Activated naive CD4-positive, alpha-beta T cell treated with anti-CD3 and anti-CD28 coated beads, Interleukin-2, amount 10 ng/mL, durations not matched to agents 7 days and 5 days (primary cell): ENCODE measurements around the gene ACE2.

Source experiments
- CTCF ChIA-PET: fragments of 350-600 bp; sonication (Branson Sonifier 250); formaldehyde crosslinking; loops from one replicate; lab custom pipeline; 2021; ENCODE audit warnings: antibody characterized with exemption; lab: Charles Lee
- DNase-seq: peaks from one replicate; pipeline ENCODE4 v3.0.0-alpha.2; 2020
- H3K27ac Mint-ChIP-seq: one replicate; pipeline ENCODE4 v1.8.0; 2021; ENCODE audit warnings: mild to moderate bottlenecking, moderate library complexity, mixed read lengths
- H3K27me3 Mint-ChIP-seq: one replicate; pipeline ENCODE4 v1.8.0; 2021; ENCODE audit warnings: mild to moderate bottlenecking, mixed read lengths
- H3K36me3 Mint-ChIP-seq: one replicate; pipeline ENCODE4 v1.8.0; 2021; ENCODE audit warnings: mixed read lengths
- H3K4me1 Mint-ChIP-seq: one replicate; pipeline ENCODE4 v1.8.0; 2021; ENCODE audit warnings: mixed read lengths
- H3K4me3 Mint-ChIP-seq: one replicate; pipeline ENCODE4 v1.8.0; 2021; ENCODE audit warnings: mild to moderate bottlenecking, moderate library complexity, mixed read lengths
- H3K9me3 Mint-ChIP-seq: one replicate; pipeline ENCODE4 v1.8.0; 2021; ENCODE audit warnings: mixed read lengths

Gene ACE2

GRCh38 chrX:15602761-15603160 lies 2.0 kb upstream of the ACE2 start:
- Mint-ChIP-seq H3K4me1 (no peaks in the 10 kb centered on the region), H3K4me3 (no peak overlapping the region), H3K27ac (no peak overlapping the region), H3K9me3 (no peaks in the 10 kb centered on the region), H3K36me3 (no peaks in the 10 kb centered on the region), H3K27me3 (peaks cover 4% of the 10 kb centered on the region)
- no peak for DNase-seq
- CTCF ChIA-PET = no interaction called here

- no peak for DNase-seq
- Mint-ChIP-seq H3K27me3 (peaks cover 4% of the 10 kb centered on the region), H3K4me1 (no peaks in the 10 kb centered on the region), H3K36me3 (no peaks in the 10 kb centered on the region), H3K4me3 (no peak overlapping the region), H3K9me3 (no peaks in the 10 kb centered on the region), H3K27ac (no peak overlapping the region)
- CTCF ChIA-PET = no interaction called here
These were observed 1.2 kb upstream of the ACE2 start for GRCh38 chrX:15601932-15602331.

- Mint-ChIP-seq H3K27ac (no peak overlapping the region), H3K36me3 (no peaks in the 10 kb centered on the region), H3K4me1 (no peaks in the 10 kb centered on the region), H3K4me3 (no peak overlapping the region), H3K27me3 (no peaks in the 10 kb centered on the region), H3K9me3 (no peaks in the 10 kb centered on the region)
- CTCF ChIA-PET = no interaction called here
- no peak for DNase-seq
These were observed 711 bp downstream of the ACE2 start for GRCh38 chrX:15600049-15600448.

- Mint-ChIP-seq H3K27me3 (no peaks in the 10 kb centered on the region), H3K27ac (no peak overlapping the region), H3K4me3 (no peak overlapping the region)
These were observed 1.3 kb downstream of the ACE2 start for GRCh38 chrX:15599461-15599860.

GRCh38 chrX:15598026-15598425 lies 2.7 kb downstream of the ACE2 start:
- no peak for DNase-seq
- H3K27me3 Mint-ChIP-seq = peaks cover 6% of the 10 kb centered on the region
- H3K4me3 Mint-ChIP-seq = no peak overlapping the region
- no peaks in the 10 kb centered on the region for H3K4me1 Mint-ChIP-seq
- CTCF ChIA-PET = no interaction called here
- H3K27ac Mint-ChIP-seq = no peak overlapping the region
- no peaks in the 10 kb centered on the region for H3K36me3 Mint-ChIP-seq
- H3K9me3 Mint-ChIP-seq = no peaks in the 10 kb centered on the region

More at GRCh38 chrX:15599461-15599860, 1.3 kb downstream of the ACE2 start:
- no peaks in the 10 kb centered on the region for H3K4me1 Mint-ChIP-seq
- H3K9me3 Mint-ChIP-seq = no peaks in the 10 kb centered on the region
- DNase-seq = no peak
- CTCF ChIA-PET = no interaction called here
- no peaks in the 10 kb centered on the region for H3K36me3 Mint-ChIP-seq

- no peak for DNase-seq
- Mint-ChIP-seq H3K36me3 (no peaks in the 10 kb centered on the region), H3K27ac (no peak overlapping the region), H3K4me1 (no peaks in the 10 kb centered on the region), H3K9me3 (no peaks in the 10 kb centered on the region), H3K4me3 (no peak overlapping the region), H3K27me3 (peaks cover 9% of the 10 kb centered on the region)
- CTCF ChIA-PET = no interaction called here
These were observed 6.4 kb downstream of the ACE2 start for GRCh38 chrX:15594371-15594770.

GRCh38 chrX:15579778-15580747 lies 20.7 kb downstream of the ACE2 start:
- Mint-ChIP-seq H3K9me3 (no peaks in the 10 kb centered on the region), H3K27ac (no peak overlapping the region), H3K4me3 (no peak overlapping the region), H3K27me3 (peaks cover 3% of the 10 kb centered on the region), H3K36me3 (no peaks in the 10 kb centered on the region), H3K4me1 (no peaks in the 10 kb centered on the region)
- no peak for DNase-seq
- CTCF ChIA-PET = no interaction called here

- no peaks in the 10 kb centered on the region for H3K4me1 Mint-ChIP-seq
- no peak overlapping the region for H3K27ac Mint-ChIP-seq
- CTCF ChIA-PET = no interaction called here
- no peak for DNase-seq
- no peaks in the 10 kb centered on the region for H3K36me3 Mint-ChIP-seq
- no peaks in the 10 kb centered on the region for H3K9me3 Mint-ChIP-seq
- peaks cover 3% of the 10 kb centered on the region for H3K27me3 Mint-ChIP-seq
- no peak overlapping the region for H3K4me3 Mint-ChIP-seq
These were observed 24.7 kb downstream of the ACE2 start for GRCh38 chrX:15576019-15576418.

- peaks cover 7% of the 10 kb centered on the region for H3K27me3 Mint-ChIP-seq
- no peak for DNase-seq
- H3K4me3 Mint-ChIP-seq = no peak overlapping the region
- no peak overlapping the region for H3K27ac Mint-ChIP-seq
- H3K9me3 Mint-ChIP-seq = no peaks in the 10 kb centered on the region
- CTCF ChIA-PET = interaction anchor here (0.6 to 0.9 kb wide), 2 partner anchors 72 to 119 kb away, joined by 3 read pairs; no protein-coding TSS in a partner anchor
- no peaks in the 10 kb centered on the region for H3K4me1 Mint-ChIP-seq
- no peaks in the 10 kb centered on the region for H3K36me3 Mint-ChIP-seq
These were observed 26.7 kb downstream of the ACE2 start for GRCh38 chrX:15574017-15574416.

- Mint-ChIP-seq H3K27ac (no peak overlapping the region), H3K9me3 (no peaks in the 10 kb centered on the region), H3K36me3 (no peaks in the 10 kb centered on the region), H3K4me1 (peaks cover 2% of the 10 kb centered on the region), H3K4me3 (no peak overlapping the region), H3K27me3 (peaks cover 5% of the 10 kb centered on the region)
- CTCF ChIA-PET = no interaction called here
- DNase-seq = no peak
These were observed 30.6 kb downstream of the ACE2 start for GRCh38 chrX:15570145-15570544.

- no peak for DNase-seq
- no peak overlapping the region for H3K27ac Mint-ChIP-seq
- CTCF ChIA-PET = interaction anchor here (1.0 kb wide), 1 partner anchor 76 kb away, joined by 3 read pairs; no protein-coding TSS in a partner anchor
- H3K27me3 Mint-ChIP-seq = peaks cover 9% of the 10 kb centered on the region
- H3K4me1 Mint-ChIP-seq = peaks cover 2% of the 10 kb centered on the region
- H3K4me3 Mint-ChIP-seq = no peak overlapping the region
- no peaks in the 10 kb centered on the region for H3K9me3 Mint-ChIP-seq
- no peaks in the 10 kb centered on the region for H3K36me3 Mint-ChIP-seq
These were observed 32.7 kb downstream of the ACE2 start for GRCh38 chrX:15567886-15568616.

- CTCF ChIA-PET = no interaction called here
- no peak overlapping the region for H3K27ac Mint-ChIP-seq
- no peaks in the 10 kb centered on the region for H3K9me3 Mint-ChIP-seq
- peaks cover 2% of the 10 kb centered on the region for H3K4me1 Mint-ChIP-seq
- no peaks in the 10 kb centered on the region for H3K36me3 Mint-ChIP-seq
- H3K27me3 Mint-ChIP-seq = peaks cover 9% of the 10 kb centered on the region
- DNase-seq = no peak
- H3K4me3 Mint-ChIP-seq = no peak overlapping the region
These were observed 33.5 kb downstream of the ACE2 start for GRCh38 chrX:15567267-15567666.

- Mint-ChIP-seq H3K4me3 (no peak overlapping the region), H3K36me3 (no peaks in the 10 kb centered on the region), H3K27ac (no peak overlapping the region), H3K9me3 (no peaks in the 10 kb centered on the region), H3K4me1 (peaks cover 2% of the 10 kb centered on the region), H3K27me3 (peaks cover 9% of the 10 kb centered on the region)
- no peak for DNase-seq
- CTCF ChIA-PET = no interaction called here
These were observed 34.5 kb downstream of the ACE2 start for GRCh38 chrX:15566244-15566643.

- peaks cover 5% of the 10 kb centered on the region for H3K27me3 Mint-ChIP-seq
- H3K36me3 Mint-ChIP-seq = no peaks in the 10 kb centered on the region
- H3K9me3 Mint-ChIP-seq = no peaks in the 10 kb centered on the region
- CTCF ChIA-PET = interaction anchor here (1.2 to 1.7 kb wide), 2 partner anchors 69 to 94 kb away, joined by 4 to 5 read pairs; no protein-coding TSS in a partner anchor
- no peak overlapping the region for H3K27ac Mint-ChIP-seq
- H3K4me1 Mint-ChIP-seq = peaks cover 2% of the 10 kb centered on the region
- DNase-seq = peak; percentile 52
- H3K4me3 Mint-ChIP-seq = no peak overlapping the region
These were observed 35.7 kb downstream of the ACE2 start for GRCh38 chrX:15564981-15565579.
